Glomerular visceral epithelial cell (primary cell): ENCODE measurements around the gene ARSB.
"Not testable (repeated sequence)": the region's sequence is repeated elsewhere in the genome, so short reads cannot be mapped to it uniquely, and the experiment has no call there.

Source experiments
- DNase-seq: peaks from one replicate; pipeline ENCODE4 v3.0.0-alpha.2; 2016; ENCODE audit errors: extremely low spot score

ARSB gene

GRCh38 chr5:78779262-78779661 is 205.8 kb downstream of the ARSB start:
- DNase-seq: no peak

GRCh38 chr5:78778538-78778937 is 206.6 kb downstream of the ARSB start:
- no peak for DNase-seq

- DNase-seq: no peak
Measured at GRCh38 chr5:78777901-78778300, 207.2 kb downstream of the ARSB start.

GRCh38 chr5:78776637-78777036 is 208.5 kb downstream of the ARSB start:
- DNase-seq: no peak

GRCh38 chr5:78773655-78774054 is 211.5 kb downstream of the ARSB start:
- DNase-seq: no peak

- DNase-seq: no peak
Measured at GRCh38 chr5:78771260-78772205, 213.6 kb downstream of the ARSB start.

GRCh38 chr5:78768781-78769380 is 216.2 kb downstream of the ARSB start:
- DNase-seq: no peak

- no peak for DNase-seq
Measured at GRCh38 chr5:78766412-78766762, 218.7 kb downstream of the ARSB start.

- DNase-seq: no peak
Measured at GRCh38 chr5:78765756-78766411, 219.2 kb downstream of the ARSB start.

- DNase-seq: no peak
Measured at GRCh38 chr5:78765116-78765515, 220.0 kb downstream of the ARSB start.

GRCh38 chr5:78763659-78764189 is 221.4 kb downstream of the ARSB start:
- no peak for DNase-seq

GRCh38 chr5:78762743-78763142 is 222.4 kb downstream of the ARSB start:
- DNase-seq: not testable (repeated sequence)

- DNase-seq: no peak
Measured at GRCh38 chr5:78761840-78762239, 223.3 kb downstream of the ARSB start.

GRCh38 chr5:78760770-78761169 is 224.3 kb downstream of the ARSB start:
- DNase-seq: no peak

- no peak for DNase-seq
Measured at GRCh38 chr5:78760366-78760765, 224.7 kb downstream of the ARSB start.

- DNase-seq: no peak
Measured at GRCh38 chr5:78758169-78758839, 226.8 kb downstream of the ARSB start.

GRCh38 chr5:78757269-78758053 is 227.6 kb downstream of the ARSB start:
- DNase-seq: peak; percentile 16

GRCh38 chr5:78756858-78757257 is 228.3 kb downstream of the ARSB start:
- DNase-seq: no peak

- no peak for DNase-seq
Measured at GRCh38 chr5:78755822-78756429, 229.2 kb downstream of the ARSB start.

GRCh38 chr5:78754655-78755054 is 230.5 kb downstream of the ARSB start:
- no peak for DNase-seq

- DNase-seq: no peak
Measured at GRCh38 chr5:78753093-78753531, 232.0 kb downstream of the ARSB start.
